K562 (cell line): ENCODE results near the gene RCC2. TPM values are rescaled to one million over a fixed set of nuclear protein-coding genes. Genes with fewer than 3 reads are reported as not detected.

Experiments used
- ATAC-seq: fragments of 200-7000 bp; cut with Tn5 transposase; 3 replicates; pipeline ENCODE4 v1.9.1; 2020; ENCODE audit warnings: moderate library complexity
- BruUV-seq: library from RNA; stranded (reverse); fragments of 400-500 nt; replicated peaks from 2 replicates; lab custom pipeline; 2021; lab: Mats Ljungman, UMichigan
- CTCF ChIA-PET: fragments of 300-600 bp; formaldehyde crosslinking; extraction: SDS; loops from one replicate; lab custom pipeline; 2021; ENCODE audit warnings: low intra/inter-chr PET ratio; lab: Yijun Ruan, JAX
- POLR2A ChIA-PET: fragments of 300-600, 350-650 bp; sonication (Branson Sonifier 250); formaldehyde crosslinking; extraction: SDS; loops from one replicate; lab custom pipeline; 2021; ENCODE audit warnings: antibody characterized with exemption, inconsistent platforms; lab: Yijun Ruan, JAX
- DNase-seq, 4 experiments: peaks; one replicate each; pipeline versions ENCODE4 v3.0.0 to v3.0.0-alpha.2; 2011 to 2018; ENCODE audit warnings: low spot score in 3 of 4, mixed read lengths in 3 of 4; ENCODE audit errors: extremely low read depth in 1 of 4
- FAIRE-seq: peaks from 2 replicates; lab custom pipeline; 2011; peaks lifted over from hg19 to GRCh38; lab: Jason Lieb, UNC
- H2AFZ ChIP-seq: 2 replicates; pipeline ENCODE4 v1.6.0; 2011; ENCODE audit warnings: low read depth, low read length, control low read depth, inconsistent platforms
- H3K27ac ChIP-seq: fragments of 200-600 bp; 3 replicates; pipeline ENCODE4 v1.8.0; 2011; ENCODE audit warnings: low read depth, mild to moderate bottlenecking, control low read depth, inconsistent platforms, low read length, moderate library complexity, mixed read lengths; ENCODE audit errors: extremely low read depth
- H3K27me3 ChIP-seq, 2 experiments: fragments of 300-600 bp in 1 of 2; 2 replicates in 1 of 2; 3 replicates in 1 of 2; pipeline versions ENCODE4 v1.6.0 to v1.8.0; 2011; ENCODE audit warnings: inconsistent platforms in 2 of 2, low read length in 2 of 2, mild to moderate bottlenecking in 1 of 2, mixed read lengths in 1 of 2, moderate library complexity in 1 of 2; ENCODE audit not compliant: control insufficient read depth in 2 of 2, insufficient read depth in 2 of 2
- H3K36me3 ChIP-seq: fragments of 300-600 bp; 3 replicates; pipeline ENCODE4 v1.8.0; 2011; ENCODE audit warnings: mild to moderate bottlenecking, low read length, inconsistent platforms; ENCODE audit not compliant: control insufficient read depth, insufficient read depth
- H3K4me1 ChIP-seq, 2 experiments: fragments of 200-600 bp in 1 of 2; replicated peaks in 1 of 2; 2 replicates in 1 of 2; 3 replicates in 1 of 2; pipeline versions ENCODE4 v1.5.1 to v1.8.0; 2011; ENCODE audit warnings: inconsistent platforms in 2 of 2, low read length in 2 of 2, mild to moderate bottlenecking in 1 of 2, mixed read lengths in 1 of 2, moderate library complexity in 1 of 2; ENCODE audit not compliant: control insufficient read depth in 2 of 2, insufficient read depth in 2 of 2
- H3K4me2 ChIP-seq: 2 replicates; pipeline ENCODE4 v1.6.1; 2011; ENCODE audit warnings: low read length, control low read depth, inconsistent platforms, mixed read lengths; ENCODE audit not compliant: insufficient read depth
- H3K4me3 ChIP-seq: fragments of 200-600 bp; sonication (generic), shearing (Covaris generic); 2 replicates; pipeline ENCODE4 v1.5.1; 2016; ENCODE audit warnings: control low read depth, inconsistent platforms
- H3K79me2 ChIP-seq: fragments of 200-600 bp; 3 replicates; pipeline ENCODE4 v1.8.0; 2011; ENCODE audit warnings: low read length, inconsistent platforms; ENCODE audit not compliant: control insufficient read depth, insufficient read depth
- H3K9ac ChIP-seq, 2 experiments: 2 replicates each; pipeline versions ENCODE4 v1.6.0 to v1.6.1; 2011; ENCODE audit warnings: low read depth in 2 of 2, low read length in 2 of 2, control low read depth in 1 of 2, inconsistent platforms in 1 of 2, mild to moderate bottlenecking in 1 of 2, mixed read lengths in 1 of 2; ENCODE audit not compliant: insufficient read depth in 1 of 2
- H3K9me1 ChIP-seq: one replicate; pipeline ENCODE4 v1.6.0; 2011; ENCODE audit warnings: inconsistent platforms, mild to moderate bottlenecking, low read length, moderate library complexity; ENCODE audit not compliant: control insufficient read depth, insufficient read depth
- H3K9me3 ChIP-seq: replicated peaks from 2 replicates; pipeline ENCODE4 v1.5.1; 2011; ENCODE audit warnings: low read depth, low read length, inconsistent platforms; ENCODE audit not compliant: control insufficient read depth, insufficient read depth
- H4K20me1 ChIP-seq: replicated peaks from 2 replicates; pipeline ENCODE4 v1.6.1; 2011; ENCODE audit warnings: low read length, inconsistent platforms, mixed read lengths; ENCODE audit not compliant: control insufficient read depth, insufficient read depth
- BHLHE40 ChIP-seq: IDR thresholded peaks from 2 replicates; pipeline ENCODE4 v1.6.1; 2011; ENCODE audit warnings: low read length, improper control_type of control experiment
- CC2D1A ChIP-seq: fragments of 450-650 bp; IDR thresholded peaks from 2 replicates; pipeline ENCODE4 v1.6.1; 2017; ENCODE audit warnings: mild to moderate bottlenecking
- CHCHD3 ChIP-seq: fragments of 250-450 bp; sonication (Bioruptor Pico); IDR thresholded peaks from 2 replicates; pipeline ENCODE4 v2.1.2; 2022; ENCODE audit warnings: mild to moderate bottlenecking
- RBM17 ChIP-seq: fragments of 200-400 bp; formaldehyde crosslinking; IDR thresholded peaks from 2 replicates; pipeline ENCODE4 v1.6.1; 2017; ENCODE audit warnings: low read depth, mild to moderate bottlenecking, low read length, borderline replicate concordance
- WGBS: fragments of 100-300 bp; shearing (Covaris generic); methylation state at CpG from one replicate; pipeline ENCODE4 v1.1.6; 2016; ENCODE audit warnings: low coverage, mixed read lengths; ENCODE audit not compliant: insufficient coverage; ENCODE audit errors: missing lambda C conversion rate; 5-methylcytosine and 5-hydroxymethylcytosine counted together
- in situ Hi-C: fragments of 300-500 bp; cut with MboI; formaldehyde crosslinking; loops from 4 replicates; pipeline ENCODE4 v1.15.0; 2018; ENCODE audit warnings: inconsistent platforms, mixed read lengths
- intact Hi-C: fragments of 100-400 bp; cut with micrococcal nuclease; formaldehyde crosslinking; loops from 2 replicates; pipeline ENCODE4 v1.14.2; 2022
- polyA plus RNA-seq, 8 experiments: library from polyadenylated mRNA; depleted of rRNA in 4 of 8; stranded (reverse) in 5 of 8; unstranded in 3 of 8; fragments of >200 nt; fragmentation: Nextera tagmentation in 2 of 8; fragmentation: Illumina TruSeq in 1 of 8; extraction: Ambion mirVana in 2 of 8; extraction: Trizol in 1 of 8; gene quantifications; 2 replicates each; pipeline versions ENCODE4 v1.2.1 to v1.2.3, GENCODE V29; 2011 to 2014; ENCODE audit warnings: inconsistent platforms in 1 of 8, missing spikeins in 1 of 8
- total RNA-seq, 7 experiments: library from RNA; depleted of rRNA in 6 of 7; stranded (reverse); fragments of >200 nt in 6 of 7; fragmentation: Illumina TruSeq in 2 of 7; extraction: Trizol in 2 of 7; gene quantifications; 2 replicates each; pipeline versions ENCODE4 v1.2.1 to v1.2.3, GENCODE V29; 2011 to 2021; ENCODE audit warnings: low replicate concordance in 1 of 7
- TF ChIP-seq, protein P1 (sequence below), 2 experiments: fragments of 450-650 bp; conservative IDR thresholded peaks; 2 replicates each; pipeline ENCODE4 v1.6.1; 2017; ENCODE audit warnings: mild to moderate bottlenecking in 2 of 2, moderate library complexity in 2 of 2

Gene RCC2
- total and polyA plus RNA-seq, 9 of the 15 experiments (the other 6 are each of a cell fraction or from before 2014, with no cell fraction given): 31.8 to 292 (median 116) TPM

DNA sequence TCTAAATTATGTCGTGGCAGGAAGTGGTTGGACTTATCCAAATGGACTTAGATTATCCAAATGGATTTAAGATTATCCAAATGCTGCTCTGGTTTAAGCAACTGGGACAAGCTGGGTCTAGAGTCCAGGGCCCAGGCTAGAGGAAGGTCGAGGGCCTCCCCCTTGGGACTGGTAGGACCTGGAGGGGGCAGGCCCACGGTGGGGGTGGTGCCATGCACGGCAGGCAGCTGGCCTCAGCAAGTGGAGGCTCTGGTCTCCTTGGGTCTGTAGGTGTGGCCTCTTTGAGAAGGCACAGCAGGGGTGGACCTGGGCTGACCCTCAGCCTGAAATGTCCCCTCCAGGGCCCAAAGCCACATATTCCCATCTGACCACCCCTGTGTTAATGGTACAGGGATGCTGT is 37.6 kb downstream of the RCC2 start:
- Histone ChIP-seq H3K4me2 (no peak overlapping the region), H3K9me1 (peaks cover 4% of the 10 kb centered on the region), H3K9ac (0 out of 4 replicates have a peak overlapping the region, but pooled peaks of 1 of the 2 experiments have one; percentile 38), H3K4me1 (peaks cover 27 to 57% of the 10 kb centered on the region in 2 experiments; a peak in 4 of 5 replicates), H4K20me1 (peaks cover 10% of the 10 kb centered on the region; the same call in 1 of the 2 replicates), H3K27ac (no peak overlapping the region), H3K27me3 (no peaks in the 10 kb centered on the region), H3K4me3 (no peak overlapping the region), H3K79me2 (no peaks in the 10 kb centered on the region), H2AFZ (no peak overlapping the region), H3K36me3 (peaks cover 9% of the 10 kb centered on the region; the same call in 2 of the 3 replicates), H3K9me3 (no peaks in the 10 kb centered on the region)
- DNase-seq (no peak), ATAC-seq (no peak), FAIRE-seq (no peak)
- intact Hi-C loops (loop anchor here (5.0 to 10.0 kb wide), 2 partner anchors 65 to 277 kb away; no protein-coding TSS in a partner anchor), in situ Hi-C loops (loop anchor here (10.0 kb wide), 1 partner anchor 277 kb away; no protein-coding TSS in a partner anchor)
- 18% methylated on average over 4 of the region's 4 CpGs for whole genome bisulfite sequencing
- TF ChIP-seq, protein P1, sequence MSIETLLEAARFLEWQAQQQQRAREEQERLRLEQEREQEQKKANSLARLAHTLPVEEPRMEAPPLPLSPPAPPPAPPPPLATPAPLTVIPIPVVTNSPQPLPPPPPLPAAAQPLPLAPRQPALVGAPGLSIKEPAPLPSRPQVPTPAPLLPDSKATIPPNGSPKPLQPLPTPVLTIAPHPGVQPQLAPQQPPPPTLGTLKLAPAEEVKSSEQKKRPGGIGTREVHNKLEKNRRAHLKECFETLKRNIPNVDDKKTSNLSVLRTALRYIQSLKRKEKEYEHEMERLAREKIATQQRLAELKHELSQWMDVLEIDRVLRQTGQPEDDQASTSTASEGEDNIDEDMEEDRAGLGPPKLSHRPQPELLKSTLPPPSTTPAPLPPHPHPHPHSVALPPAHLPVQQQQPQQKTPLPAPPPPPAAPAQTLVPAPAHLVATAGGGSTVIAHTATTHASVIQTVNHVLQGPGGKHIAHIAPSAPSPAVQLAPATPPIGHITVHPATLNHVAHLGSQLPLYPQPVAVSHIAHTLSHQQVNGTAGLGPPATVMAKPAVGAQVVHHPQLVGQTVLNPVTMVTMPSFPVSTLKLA (conservative IDR thresholded peaks at IDR 0.05): no peak
- TF ChIP-seq RBM17: no peak
- TF ChIP-seq BHLHE40: no peak
- no peak for TF ChIP-seq CC2D1A
- TF ChIP-seq CHCHD3 (CRISPR knock-in tag): no peak
- ChIA-PET POLR2A (interaction anchor here (0.6 to 1.6 kb wide), 5 partner anchors 9 to 321 kb away, joined by 3 to 7 read pairs (median 3); no protein-coding TSS in a partner anchor), CTCF (no interaction called here)
- no TSS peak for BruUV-seq
